ENCODE measurements around the gene SLC1A5. TPM values are rescaled to one million over a fixed set of nuclear protein-coding genes. Genes with fewer than 3 reads are reported as not detected.

SLC1A5 gene
- total and polyA plus RNA-seq, 4 donors: 38.2 to 216 (median 106) TPM

GRCh38 chr19:46748325-46749109 is 39.9 kb downstream of the SLC1A5 start:
- Histone ChIP-seq H3K4me3 (no peak overlapping the region), H3K27me3 (ENCODE audit: control insufficient read depth in 3 of 3, insufficient read depth in 3 of 3, low read length in 2 of 3) (no peaks in the 10 kb centered on the region), H3K27ac (ENCODE audit: low read depth in 1 of 2, low read length in 1 of 2) (no peak overlapping the region), H3K9me3 (ENCODE audit: control insufficient read depth in 4 of 4, insufficient read depth in 3 of 4, low read length in 3 of 4) (no peaks in the 10 kb centered on the region), H3K36me3 (ENCODE audit: control insufficient read depth in 4 of 4, insufficient read depth in 4 of 4, low read length in 4 of 4) (peaks cover 0 to 7% (median 1%) of the 10 kb centered on the region in 4 donors), H3K4me1 (ENCODE audit: control insufficient read depth in 5 of 5, insufficient read depth in 5 of 5, low read length in 5 of 5) (peaks cover 4 to 15% (median 6%) of the 10 kb centered on the region in 5 donors), H3K9ac (ENCODE audit: insufficient read depth in 1 of 2, low read length in 2 of 2) (no peak overlapping the region)
- ATAC-seq (ENCODE audit: insufficient read depth, low FRiP score): no peak
- peak; percentile 54 to 62 (median 61) for DNase-seq
- peak; percentile 22 for TF ChIP-seq CTCF (IDR thresholded peaks at IDR 0.05; ENCODE audit: control extremely low read depth, extremely low read depth)
- WGBS, 2 donors: 87 to 90% methylated on average over 21 of the region's 21 CpGs

- ATAC-seq (ENCODE audit: insufficient read depth, low FRiP score) (peak; percentile 43), DNase-seq (peak; percentile 69 to 74 (median 73))
- H3K4me1 ChIP-seq (ENCODE audit: control insufficient read depth in 5 of 5, insufficient read depth in 5 of 5, low read length in 5 of 5): peaks cover 4 to 25% (median 6%) of the 10 kb centered on the region in 5 donors
- peak within 1 kb of the TSS; percentile 73 for H3K9ac ChIP-seq (ENCODE audit: insufficient read depth in 1 of 2, low read length in 2 of 2)
- 1% methylated on average over 28 to 73 of the region's 74 CpGs for WGBS, 2 donors
- no peak for TF ChIP-seq CTCF (IDR thresholded peaks at IDR 0.05; ENCODE audit: control extremely low read depth, extremely low read depth)
- no peaks in the 10 kb centered on the region for H3K9me3 ChIP-seq (ENCODE audit: control insufficient read depth in 4 of 4, insufficient read depth in 3 of 4, low read length in 3 of 4)
- peak within 1 kb of the TSS; percentile 88 to 93 for H3K27ac ChIP-seq (ENCODE audit: low read depth in 1 of 2, low read length in 1 of 2)
- peaks cover 0 to 3% (median 0%) of the 10 kb centered on the region in 4 donors for H3K36me3 ChIP-seq (ENCODE audit: control insufficient read depth in 4 of 4, insufficient read depth in 4 of 4, low read length in 4 of 4)
- H3K27me3 ChIP-seq (ENCODE audit: control insufficient read depth in 3 of 3, insufficient read depth in 3 of 3, low read length in 2 of 3): no peaks in the 10 kb centered on the region
- H3K4me3 ChIP-seq: peak within 1 kb of the TSS; percentile 79
Observed at GRCh38 chr19:46746281-46747057, 41.9 kb downstream of the SLC1A5 start, which contains the start of gene STRN4. TSS of gene STRN4 (minus strand) at chr19:46746450. CDS start at chr19:46746430, 20 bp downstream.

- Histone ChIP-seq H3K36me3 (ENCODE audit: control insufficient read depth in 4 of 4, insufficient read depth in 4 of 4, low read length in 4 of 4) (peaks cover 0 to 3% (median 1%) of the 10 kb centered on the region in 4 donors), H3K4me3 (peak within 1 kb of the TSS; percentile 79), H3K4me1 (ENCODE audit: control insufficient read depth in 5 of 5, insufficient read depth in 5 of 5, low read length in 5 of 5) (peaks cover 4 to 30% (median 6%) of the 10 kb centered on the region in 5 donors), H3K9me3 (ENCODE audit: control insufficient read depth in 4 of 4, insufficient read depth in 3 of 4, low read length in 3 of 4) (no peaks in the 10 kb centered on the region), H3K27ac (ENCODE audit: low read depth in 1 of 2, low read length in 1 of 2) (peak within 1 kb of the TSS; percentile 88 to 93), H3K27me3 (ENCODE audit: control insufficient read depth in 3 of 3, insufficient read depth in 3 of 3, low read length in 2 of 3) (no peaks in the 10 kb centered on the region), H3K9ac (ENCODE audit: insufficient read depth in 1 of 2, low read length in 2 of 2) (peak within 1 kb of the TSS; percentile 73)
- ATAC-seq (ENCODE audit: insufficient read depth, low FRiP score): peak; percentile 22
- DNase-seq: peak in 1 of 3 donors; percentile 48
- 1% methylated on average over 30 to 68 of the region's 68 CpGs for WGBS, 2 donors
- no peak for TF ChIP-seq CTCF (IDR thresholded peaks at IDR 0.05; ENCODE audit: control extremely low read depth, extremely low read depth)
Observed at GRCh38 chr19:46745521-46746280, 42.7 kb downstream of the SLC1A5 start, which contains the start of gene FKRP. TSS of gene FKRP (plus strand) at chr19:46746057. CDS start at chr19:46755451, 9,394 bp downstream.
